H9 (cell line): Measurements from ENCODE around the gene R3HCC1L. TPM values are rescaled to one million over a fixed set of nuclear protein-coding genes. Genes with fewer than 3 reads are reported as not detected.

Source experiments
- DNase-seq: peaks from one replicate; pipeline ENCODE4 v3.0.0-alpha.2; 2017
- H2AFZ ChIP-seq: one replicate; pipeline ENCODE4 v1.6.1; 2013; ENCODE audit warnings: mild to moderate bottlenecking, low read length, control low read depth, moderate library complexity
- H2AK5ac ChIP-seq: 2 replicates; pipeline ENCODE4 v1.6.1; 2013; ENCODE audit warnings: low read length, control low read depth, mixed read lengths; ENCODE audit not compliant: insufficient read length
- H2BK120ac ChIP-seq: one replicate; pipeline ENCODE4 v1.6.1; 2013; ENCODE audit warnings: low read depth, mild to moderate bottlenecking, low read length, control low read depth, inconsistent platforms; ENCODE audit not compliant: poor library complexity, severe bottlenecking
- H2BK12ac ChIP-seq: 2 replicates; pipeline ENCODE4 v1.6.1; 2013; ENCODE audit warnings: low read length, control low read depth, mixed read lengths, low read depth; ENCODE audit not compliant: insufficient read length
- H2BK15ac ChIP-seq: 2 replicates; pipeline ENCODE4 v1.6.1; 2013; ENCODE audit warnings: low read depth, low read length, control low read depth
- H2BK20ac ChIP-seq: one replicate; pipeline ENCODE4 v1.6.1; 2013; ENCODE audit warnings: low read depth, mild to moderate bottlenecking, low read length, control low read depth, inconsistent platforms; ENCODE audit not compliant: poor library complexity, severe bottlenecking
- H2BK5ac ChIP-seq: 2 replicates; pipeline ENCODE4 v1.6.1; 2013; ENCODE audit warnings: low read length, control low read depth, mixed read lengths; ENCODE audit not compliant: insufficient read length
- H3K14ac ChIP-seq: 2 replicates; pipeline ENCODE4 v1.6.1; 2013; ENCODE audit warnings: low read length, control low read depth; ENCODE audit not compliant: insufficient read depth
- H3K18ac ChIP-seq: 2 replicates; pipeline ENCODE4 v1.6.1; 2013; ENCODE audit warnings: low read depth, mild to moderate bottlenecking, mixed read lengths, low read length, control low read depth; ENCODE audit not compliant: insufficient read length
- H3K23ac ChIP-seq: 2 replicates; pipeline ENCODE4 v1.6.1; 2013; ENCODE audit warnings: low read length, control low read depth, mixed read lengths, low read depth; ENCODE audit not compliant: insufficient read length
- H3K23me2 ChIP-seq: 2 replicates; pipeline ENCODE4 v1.6.1; 2013; ENCODE audit warnings: low read depth, mild to moderate bottlenecking, mixed read lengths, low read length, control low read depth; ENCODE audit not compliant: insufficient read length, poor library complexity, severe bottlenecking
- H3K27ac ChIP-seq: 2 replicates; pipeline ENCODE4 v1.5.1; 2013; ENCODE audit warnings: low read length, control low read depth, mixed read lengths, low read depth; ENCODE audit not compliant: insufficient read length
- H3K27me3 ChIP-seq: 2 replicates; pipeline ENCODE4 v1.6.1; 2013; ENCODE audit warnings: low read length, control low read depth, inconsistent platforms; ENCODE audit not compliant: insufficient read depth
- H3K4ac ChIP-seq: 2 replicates; pipeline ENCODE4 v1.6.1; 2013; ENCODE audit warnings: low read depth, mild to moderate bottlenecking, control low read depth, inconsistent platforms, low read length, moderate library complexity
- H3K4me1 ChIP-seq: 2 replicates; pipeline ENCODE4 v1.6.1; 2013; ENCODE audit warnings: low read length, control low read depth, inconsistent platforms; ENCODE audit not compliant: insufficient read depth
- H3K4me2 ChIP-seq: 2 replicates; pipeline ENCODE4 v1.6.1; 2013; ENCODE audit warnings: low read length, control low read depth, mixed read lengths; ENCODE audit not compliant: insufficient read length, insufficient read depth
- H3K56ac ChIP-seq: 2 replicates; pipeline ENCODE4 v1.6.1; 2013; ENCODE audit warnings: low read depth, mild to moderate bottlenecking, mixed read lengths, low read length, control low read depth; ENCODE audit not compliant: insufficient read length
- H3K79me1 ChIP-seq: 2 replicates; pipeline ENCODE4 v1.6.1; 2013; ENCODE audit warnings: low read depth, mild to moderate bottlenecking, moderate library complexity, low read length, control low read depth, inconsistent platforms; ENCODE audit not compliant: insufficient read depth, poor library complexity, severe bottlenecking
- H3K79me2 ChIP-seq: 2 replicates; pipeline ENCODE4 v1.6.1; 2013; ENCODE audit warnings: low read length, control low read depth, inconsistent platforms; ENCODE audit not compliant: insufficient read depth
- H3K9ac ChIP-seq: 2 replicates; pipeline ENCODE4 v1.6.1; 2013; ENCODE audit warnings: low read length, control low read depth, mixed read lengths; ENCODE audit not compliant: insufficient read length; ENCODE audit errors: extremely low read depth
- H3K9me3 ChIP-seq: one replicate; pipeline ENCODE4 v1.6.1; 2013; ENCODE audit warnings: low read depth, low read length, inconsistent platforms; ENCODE audit not compliant: control insufficient read depth
- H3T11ph ChIP-seq: one replicate; pipeline ENCODE4 v1.6.1; 2013; ENCODE audit warnings: mild to moderate bottlenecking, low read length, control low read depth, inconsistent platforms
- H4K20me1 ChIP-seq: one replicate; pipeline ENCODE4 v1.6.1; 2013; ENCODE audit not compliant: control insufficient read depth, insufficient read length, insufficient read depth
- H4K5ac ChIP-seq: 2 replicates; pipeline ENCODE4 v1.6.1; 2013; ENCODE audit warnings: low read depth, mild to moderate bottlenecking, mixed read lengths, low read length, control low read depth; ENCODE audit not compliant: insufficient read length
- H4K8ac ChIP-seq: replicated peaks from 2 replicates; pipeline ENCODE4 v1.6.1; 2013; ENCODE audit warnings: low read length, control low read depth, mixed read lengths, low read depth; ENCODE audit not compliant: insufficient read length
- H4K91ac ChIP-seq: 2 replicates; pipeline ENCODE4 v1.6.1; 2013; ENCODE audit warnings: low read depth, mild to moderate bottlenecking, moderate library complexity, mixed read lengths, low read length, control low read depth; ENCODE audit not compliant: insufficient read length
- H3K27ac Mint-ChIP-seq, 3 experiments: 2 replicates in 2 of 3; 3 replicates in 1 of 3; pipeline ENCODE4 v1.8.0; 2020 to 2021; ENCODE audit warnings: mixed read lengths in 3 of 3, mild to moderate bottlenecking in 1 of 3, moderate library complexity in 1 of 3
- H3K27me3 Mint-ChIP-seq: 2 replicates; pipeline ENCODE4 v1.8.0; 2021; ENCODE audit warnings: low read depth, mild to moderate bottlenecking, moderate library complexity, mixed read lengths
- H3K36me3 Mint-ChIP-seq, 3 experiments: 2 replicates in 2 of 3; 3 replicates in 1 of 3; pipeline ENCODE4 v1.8.0; 2020 to 2021; ENCODE audit warnings: low read depth in 3 of 3, mixed read lengths in 3 of 3; ENCODE audit not compliant: insufficient read depth in 1 of 3
- H3K4me1 Mint-ChIP-seq, 2 experiments: 2 replicates each; pipeline ENCODE4 v1.8.0; 2020; ENCODE audit warnings: mixed read lengths in 2 of 2
- H3K4me3 Mint-ChIP-seq, 2 experiments: 2 replicates in 1 of 2; 3 replicates in 1 of 2; pipeline ENCODE4 v1.8.0; 2020 to 2021; ENCODE audit warnings: mild to moderate bottlenecking in 2 of 2, mixed read lengths in 2 of 2, moderate library complexity in 1 of 2
- H3K9me3 Mint-ChIP-seq, 2 experiments: 2 replicates in 1 of 2; 3 replicates in 1 of 2; pipeline ENCODE4 v1.8.0; 2020; ENCODE audit warnings: mild to moderate bottlenecking in 2 of 2, mixed read lengths in 2 of 2, moderate library complexity in 1 of 2
- WGBS: extraction: QIAGEN DNeasy Blood & Tissue Kit; methylation state at CpG from one replicate; pipeline ENCODE4 v1.1.7; 2013; ENCODE audit warnings: missing lambda C conversion rate, low lambda C conversion rate, mixed read lengths; ENCODE audit not compliant: insufficient read length; ENCODE audit errors: extremely low coverage; 5-methylcytosine and 5-hydroxymethylcytosine counted together
- total RNA-seq: library from RNA; stranded (reverse); gene quantifications from 2 replicates; pipeline ENCODE4 v1.2.1, GENCODE V29; 2021
- TF ChIP-seq, protein P1 (sequence below): fragments of 200-600 bp; sonication (generic); conservative IDR thresholded peaks from 3 replicates; pipeline ENCODE4 v1.8.0; 2021; ENCODE audit warnings: antibody characterized with exemption, mild to moderate bottlenecking

R3HCC1L gene
- total RNA-seq, 1 experiment from 2014 or later, result 18.5 TPM

DNA sequence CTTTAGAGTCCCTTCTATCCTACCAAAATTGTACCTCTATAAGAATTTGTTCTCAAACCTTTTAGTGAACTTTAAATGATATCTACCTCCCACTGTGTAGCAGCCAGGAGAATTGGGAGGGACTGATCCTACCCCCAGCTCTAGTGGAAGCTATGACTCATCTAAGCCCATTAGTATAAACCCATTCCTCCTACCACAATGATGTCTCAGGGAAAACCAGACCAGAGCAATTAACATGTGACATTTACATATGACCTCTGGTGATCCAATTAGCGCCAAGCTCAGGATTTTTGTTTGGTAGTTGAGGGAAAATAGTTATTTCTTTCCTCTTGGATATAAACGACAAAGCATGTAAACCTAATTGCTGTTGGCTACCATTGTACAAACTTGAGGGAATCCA is 33.1 kb upstream of the R3HCC1L start:
- Histone ChIP-seq H2BK12ac (no peak overlapping the region), H3K9ac (no peak overlapping the region), H4K91ac (no peak overlapping the region), H3K23ac (no peak overlapping the region), H3K14ac (no peak overlapping the region), H3K79me1 (no peaks in the 10 kb centered on the region), H2BK15ac (no peak overlapping the region), H3T11ph (no peak overlapping the region), H3K27ac (no peak overlapping the region), H2BK5ac (no peak overlapping the region), H3K27me3 (no peaks in the 10 kb centered on the region), H3K9me3 (no peaks in the 10 kb centered on the region), H3K56ac (no peak overlapping the region), H3K79me2 (no peaks in the 10 kb centered on the region), H4K8ac (no peak overlapping the region), H3K18ac (no peak overlapping the region), H2BK120ac (no peak overlapping the region), H3K4me1 (peaks cover 3% of the 10 kb centered on the region; the same call in 1 of the 2 replicates), H4K5ac (no peak overlapping the region), H2AFZ (no peak overlapping the region), H3K4me2 (no peak overlapping the region), H2BK20ac (no peak overlapping the region), H3K23me2 (no peaks in the 10 kb centered on the region), H2AK5ac (no peak overlapping the region), H4K20me1 (no peaks in the 10 kb centered on the region), H3K4ac (no peak overlapping the region)
- TF ChIP-seq, protein P1, sequence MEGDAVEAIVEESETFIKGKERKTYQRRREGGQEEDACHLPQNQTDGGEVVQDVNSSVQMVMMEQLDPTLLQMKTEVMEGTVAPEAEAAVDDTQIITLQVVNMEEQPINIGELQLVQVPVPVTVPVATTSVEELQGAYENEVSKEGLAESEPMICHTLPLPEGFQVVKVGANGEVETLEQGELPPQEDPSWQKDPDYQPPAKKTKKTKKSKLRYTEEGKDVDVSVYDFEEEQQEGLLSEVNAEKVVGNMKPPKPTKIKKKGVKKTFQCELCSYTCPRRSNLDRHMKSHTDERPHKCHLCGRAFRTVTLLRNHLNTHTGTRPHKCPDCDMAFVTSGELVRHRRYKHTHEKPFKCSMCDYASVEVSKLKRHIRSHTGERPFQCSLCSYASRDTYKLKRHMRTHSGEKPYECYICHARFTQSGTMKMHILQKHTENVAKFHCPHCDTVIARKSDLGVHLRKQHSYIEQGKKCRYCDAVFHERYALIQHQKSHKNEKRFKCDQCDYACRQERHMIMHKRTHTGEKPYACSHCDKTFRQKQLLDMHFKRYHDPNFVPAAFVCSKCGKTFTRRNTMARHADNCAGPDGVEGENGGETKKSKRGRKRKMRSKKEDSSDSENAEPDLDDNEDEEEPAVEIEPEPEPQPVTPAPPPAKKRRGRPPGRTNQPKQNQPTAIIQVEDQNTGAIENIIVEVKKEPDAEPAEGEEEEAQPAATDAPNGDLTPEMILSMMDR, result no peak
- no peak overlapping the region for H3K4me3 Mint-ChIP-seq
- no peak overlapping the region for H3K27ac Mint-ChIP-seq
- peaks cover 5% of the 10 kb centered on the region; the same call in 1 of the 2 replicates for H3K27me3 Mint-ChIP-seq
- DNase-seq, result no peak
- no peaks in the 10 kb centered on the region for H3K9me3 Mint-ChIP-seq
- WGBS, result no CpG with 5 or more reads among the region's 2 CpGs
- H3K36me3 Mint-ChIP-seq, result no peaks in the 10 kb centered on the region
- peaks cover 15 to 16% of the 10 kb centered on the region in 2 experiments for H3K4me1 Mint-ChIP-seq
